Transverse colon (tissue), 3 donors: Measurements from ENCODE around the gene GRPEL1.

ENCODE experiments used
- CTCF ChIP-seq, 5 experiments: fragments of 200-600 bp in 3 of 5; fragments of 450-650 bp in 2 of 5; sonication (generic) in 3 of 5; IDR thresholded peaks; 1 replicate in 2 of 5; 2 replicates in 3 of 5; pipeline ENCODE4 v1.5.1; 2016 to 2017; ENCODE audit warnings: antibody characterized with exemption in 5 of 5, inconsistent platforms in 3 of 5, mild to moderate bottlenecking in 2 of 5, moderate library complexity in 1 of 5
- EP300 ChIP-seq: sonication (generic); formaldehyde crosslinking; IDR thresholded peaks from one replicate; pipeline ENCODE4 v1.6.1; 2017; ENCODE audit warnings: antibody characterized with exemption, low read depth

GRCh38 chr4:7067452-7068278 is at the start of gene GRPEL1:
- TF ChIP-seq EP300 (no peak), CTCF (IDR thresholded peaks at IDR 0.05) (no peak)
